GM23338 (cell line): ENCODE measurements around the gene GRID2. TPM values are rescaled to one million over a fixed set of nuclear protein-coding genes. Genes with fewer than 3 reads are reported as not detected.
A peak's percentile ranks its signal among the peaks of the same experiment; 100 is the strongest.

Experiments
- ATAC-seq: fragments of 200-7000 bp; cut with Tn5 transposase; 3 replicates; pipeline ENCODE4 v1.9.1; 2020
- DNase-seq: peaks from one replicate; pipeline ENCODE4 v3.0.0-alpha.2; 2015; ENCODE audit warnings: low spot score
- H2AFZ ChIP-seq: fragments of 200-600 bp; sonication (generic); 2 replicates; pipeline ENCODE4 v1.8.0; 2016; ENCODE audit warnings: antibody characterized with exemption, mild to moderate bottlenecking, moderate library complexity
- H3F3A ChIP-seq: fragments of 200-600 bp; sonication (generic); replicated peaks from 2 replicates; pipeline ENCODE4 v1.8.0; 2017; ENCODE audit warnings: antibody characterized with exemption, mixed run types, low read depth
- H3K27ac ChIP-seq: fragments of 200-600 bp; sonication (generic); 2 replicates; pipeline ENCODE4 v1.6.1; 2016; ENCODE audit warnings: low read depth
- H3K27me3 ChIP-seq: fragments of 200-600 bp; sonication (generic); 2 replicates; pipeline ENCODE4 v1.8.0; 2016; ENCODE audit warnings: mild to moderate bottlenecking, mixed run types, moderate library complexity; ENCODE audit not compliant: insufficient read depth
- H3K36me3 ChIP-seq: fragments of 200-600 bp; sonication (generic); 2 replicates; pipeline ENCODE4 v1.8.0; 2016; ENCODE audit warnings: mild to moderate bottlenecking; ENCODE audit not compliant: insufficient read depth
- H3K4me1 ChIP-seq: fragments of 200-600 bp; sonication (generic); 2 replicates; pipeline ENCODE4 v1.8.0; 2016; ENCODE audit warnings: mild to moderate bottlenecking, moderate library complexity; ENCODE audit not compliant: insufficient read depth
- H3K4me2 ChIP-seq: fragments of 200-600 bp; sonication (generic); 2 replicates; pipeline ENCODE4 v1.7.1; 2017; ENCODE audit warnings: mixed run types
- H3K4me3 ChIP-seq: fragments of 200-600 bp; sonication (generic); 2 replicates; pipeline ENCODE4 v1.6.1; 2016; ENCODE audit warnings: mixed run types
- H3K79me2 ChIP-seq: fragments of 200-600 bp; sonication (generic); replicated peaks from 2 replicates; pipeline ENCODE4 v1.8.0; 2017; ENCODE audit warnings: mild to moderate bottlenecking; ENCODE audit not compliant: insufficient read depth
- H3K9me2 ChIP-seq: fragments of 200-600 bp; sonication (generic); 2 replicates; pipeline ENCODE4 v1.8.0; 2017; ENCODE audit not compliant: insufficient read depth
- H4K20me1 ChIP-seq: fragments of 200-600 bp; sonication (generic); replicated peaks from 2 replicates; pipeline ENCODE4 v1.8.0; 2017; ENCODE audit warnings: mild to moderate bottlenecking; ENCODE audit not compliant: insufficient read depth
- H3K27ac Mint-ChIP-seq: 2 replicates; pipeline ENCODE4 v1.8.0; 2020; ENCODE audit warnings: inconsistent platforms, mild to moderate bottlenecking, moderate library complexity, mixed read lengths
- H3K27me3 Mint-ChIP-seq: 3 replicates; pipeline ENCODE4 v1.8.0; 2022; ENCODE audit warnings: low read depth, mild to moderate bottlenecking, moderate library complexity, mixed read lengths, inconsistent platforms; ENCODE audit not compliant: insufficient read depth, poor library complexity
- H3K36me3 Mint-ChIP-seq: 3 replicates; pipeline ENCODE4 v1.8.0; 2021; ENCODE audit warnings: low read depth, mild to moderate bottlenecking, inconsistent platforms, moderate library complexity, mixed read lengths
- H3K4me1 Mint-ChIP-seq: 3 replicates; pipeline ENCODE4 v1.8.0; 2020; ENCODE audit warnings: mild to moderate bottlenecking, inconsistent platforms, mixed read lengths
- H3K4me3 Mint-ChIP-seq: 3 replicates; pipeline ENCODE4 v1.8.0; 2021; ENCODE audit warnings: moderate library complexity, mild to moderate bottlenecking, inconsistent platforms, mixed read lengths
- H3K9me3 Mint-ChIP-seq: 3 replicates; pipeline ENCODE4 v1.8.0; 2020; ENCODE audit warnings: moderate library complexity, mild to moderate bottlenecking, inconsistent platforms, mixed read lengths
- CREB1 ChIP-seq: fragments of 250-450 bp; sonication (Bioruptor Pico); IDR thresholded peaks from 2 replicates; pipeline ENCODE4 v1.5.0; 2020; ENCODE audit warnings: low read depth, mild to moderate bottlenecking, moderate library complexity
- EZH2 ChIP-seq: fragments of 200-600 bp; sonication (generic); IDR thresholded peaks from one replicate; pipeline ENCODE4 v1.8.0; 2017; ENCODE audit warnings: antibody characterized with exemption, mild to moderate bottlenecking, low read depth; ENCODE audit not compliant: unreplicated experiment
- EZH2phosphoT487 ChIP-seq: fragments of 200-600 bp; sonication (generic); IDR thresholded peaks from one replicate; pipeline ENCODE4 v1.8.1; 2018; ENCODE audit warnings: antibody characterized with exemption; ENCODE audit not compliant: unreplicated experiment
- NANOG ChIP-seq: IDR thresholded peaks from 2 replicates; pipeline ENCODE4 v1.6.1; 2016; ENCODE audit warnings: antibody characterized with exemption, borderline replicate concordance
- POLR2AphosphoS5 ChIP-seq: IDR thresholded peaks from 2 replicates; pipeline ENCODE4 v1.6.1; 2016; ENCODE audit warnings: antibody characterized with exemption, low read depth
- STAT1 ChIP-seq: IDR thresholded peaks from one replicate; pipeline ENCODE4 v1.6.1; 2016; ENCODE audit warnings: antibody characterized with exemption; ENCODE audit not compliant: unreplicated experiment
- ZNF114 ChIP-seq: fragments of 250-450 bp; sonication (Bioruptor Pico); IDR thresholded peaks from 2 replicates; pipeline ENCODE4 v1.5.0; 2020; ENCODE audit warnings: mild to moderate bottlenecking, moderate library complexity
- ZNF331 ChIP-seq: fragments of 250-450 bp; sonication (Bioruptor Pico); IDR thresholded peaks from 2 replicates; pipeline ENCODE4 v1.5.0; 2020; ENCODE audit warnings: low read depth, mild to moderate bottlenecking, moderate library complexity
- polyA plus RNA-seq: library from polyadenylated mRNA; unstranded; fragments of >200 nt; fragmentation: Nextera tagmentation; extraction: Ambion mirVana; gene quantifications from 2 replicates; pipeline ENCODE4 v1.2.1, GENCODE V29; 2016
- total RNA-seq: library from RNA; depleted of rRNA; stranded (reverse); fragments of >200 nt; shearing (Covaris generic); gene quantifications from 2 replicates; pipeline ENCODE4 v1.2.3, GENCODE V29; 2014
- TF ChIP-seq, protein P1 (sequence below): IDR thresholded peaks from one replicate; pipeline ENCODE4 v1.6.1; 2018; ENCODE audit warnings: antibody characterized with exemption; ENCODE audit not compliant: unreplicated experiment
- TF ChIP-seq, protein P2 (sequence below), 2 experiments: fragments of 200-600 bp in 1 of 2; sonication (generic) in 1 of 2; conservative IDR thresholded peaks; 2 replicates each; pipeline versions ENCODE4 v1.5.1 to v1.6.1; 2016 to 2017; ENCODE audit warnings: antibody characterized with exemption in 2 of 2, low read depth in 2 of 2, mild to moderate bottlenecking in 2 of 2, moderate library complexity in 1 of 2
- TF ChIP-seq, protein P3 (sequence below): fragments of 250-450 bp; sonication (Bioruptor Pico); IDR thresholded peaks from 2 replicates; pipeline ENCODE4 v1.5.0; 2020; ENCODE audit warnings: mild to moderate bottlenecking, moderate library complexity
- TF ChIP-seq, protein P4 (sequence below): IDR thresholded peaks from 2 replicates; pipeline ENCODE4 v1.6.1; 2016; ENCODE audit warnings: antibody characterized with exemption

GRID2 gene
- total and polyA plus RNA-seq, 2 experiments from 2014 or later = 19.9 to 65.4 TPM

DNA sequence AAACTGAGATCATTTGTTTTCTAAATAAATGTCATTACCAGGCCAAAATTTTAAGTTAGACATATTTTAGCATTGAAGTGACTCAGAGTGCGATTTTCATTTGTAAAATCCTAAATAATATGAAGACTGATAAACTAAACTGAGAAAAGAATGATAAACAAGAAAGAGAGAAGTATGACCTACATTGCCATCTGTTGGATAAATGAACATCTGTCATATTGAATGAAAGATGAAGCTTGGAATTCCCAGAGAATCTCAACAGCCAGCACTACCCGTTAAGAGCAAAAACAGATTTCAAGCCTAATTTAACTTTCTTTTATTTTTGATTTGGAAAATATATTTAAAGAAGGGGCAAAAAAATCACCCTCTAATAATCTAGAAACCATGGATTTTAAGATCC lies 933.8 kb downstream of the GRID2 start:
- H3K4me3 ChIP-seq = no peak overlapping the region
- Mint-ChIP-seq H3K9me3 (no peaks in the 10 kb centered on the region), H3K27ac (no peak overlapping the region), H3K4me3 (no peak overlapping the region), H3K4me1 (peaks cover 22% of the 10 kb centered on the region), H3K27me3 (peaks cover 2% of the 10 kb centered on the region), H3K36me3 (peaks cover 4% of the 10 kb centered on the region; the same call in 1 of the 3 replicates)
- H3K27me3 ChIP-seq = no peaks in the 10 kb centered on the region
- peak overlapping the region; percentile 5; the same call in 1 of the 2 replicates for H3K27ac ChIP-seq
- H3F3A ChIP-seq = no peaks in the 10 kb centered on the region
- ATAC-seq (no peak), DNase-seq (no peak)
- no peak overlapping the region for H2AFZ ChIP-seq
- H3K4me1 ChIP-seq = 0 out of 2 replicates have a peak, but pooled peaks cover 7% of the 10 kb centered on the region
- H3K9me2 ChIP-seq = no peaks in the 10 kb centered on the region
- H3K36me3 ChIP-seq = no peaks in the 10 kb centered on the region
- no peak overlapping the region for H3K4me2 ChIP-seq
- no peaks in the 10 kb centered on the region for H3K79me2 ChIP-seq
- TF ChIP-seq, protein P1, sequence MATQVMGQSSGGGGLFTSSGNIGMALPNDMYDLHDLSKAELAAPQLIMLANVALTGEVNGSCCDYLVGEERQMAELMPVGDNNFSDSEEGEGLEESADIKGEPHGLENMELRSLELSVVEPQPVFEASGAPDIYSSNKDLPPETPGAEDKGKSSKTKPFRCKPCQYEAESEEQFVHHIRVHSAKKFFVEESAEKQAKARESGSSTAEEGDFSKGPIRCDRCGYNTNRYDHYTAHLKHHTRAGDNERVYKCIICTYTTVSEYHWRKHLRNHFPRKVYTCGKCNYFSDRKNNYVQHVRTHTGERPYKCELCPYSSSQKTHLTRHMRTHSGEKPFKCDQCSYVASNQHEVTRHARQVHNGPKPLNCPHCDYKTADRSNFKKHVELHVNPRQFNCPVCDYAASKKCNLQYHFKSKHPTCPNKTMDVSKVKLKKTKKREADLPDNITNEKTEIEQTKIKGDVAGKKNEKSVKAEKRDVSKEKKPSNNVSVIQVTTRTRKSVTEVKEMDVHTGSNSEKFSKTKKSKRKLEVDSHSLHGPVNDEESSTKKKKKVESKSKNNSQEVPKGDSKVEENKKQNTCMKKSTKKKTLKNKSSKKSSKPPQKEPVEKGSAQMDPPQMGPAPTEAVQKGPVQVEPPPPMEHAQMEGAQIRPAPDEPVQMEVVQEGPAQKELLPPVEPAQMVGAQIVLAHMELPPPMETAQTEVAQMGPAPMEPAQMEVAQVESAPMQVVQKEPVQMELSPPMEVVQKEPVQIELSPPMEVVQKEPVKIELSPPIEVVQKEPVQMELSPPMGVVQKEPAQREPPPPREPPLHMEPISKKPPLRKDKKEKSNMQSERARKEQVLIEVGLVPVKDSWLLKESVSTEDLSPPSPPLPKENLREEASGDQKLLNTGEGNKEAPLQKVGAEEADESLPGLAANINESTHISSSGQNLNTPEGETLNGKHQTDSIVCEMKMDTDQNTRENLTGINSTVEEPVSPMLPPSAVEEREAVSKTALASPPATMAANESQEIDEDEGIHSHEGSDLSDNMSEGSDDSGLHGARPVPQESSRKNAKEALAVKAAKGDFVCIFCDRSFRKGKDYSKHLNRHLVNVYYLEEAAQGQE = no peak
- no peak for TF ChIP-seq EZH2
- no peak for TF ChIP-seq NANOG
- no peak for TF ChIP-seq STAT1
- TF ChIP-seq POLR2AphosphoS5 = no peak
- TF ChIP-seq EZH2phosphoT487 = no peak
- TF ChIP-seq, protein P2, sequence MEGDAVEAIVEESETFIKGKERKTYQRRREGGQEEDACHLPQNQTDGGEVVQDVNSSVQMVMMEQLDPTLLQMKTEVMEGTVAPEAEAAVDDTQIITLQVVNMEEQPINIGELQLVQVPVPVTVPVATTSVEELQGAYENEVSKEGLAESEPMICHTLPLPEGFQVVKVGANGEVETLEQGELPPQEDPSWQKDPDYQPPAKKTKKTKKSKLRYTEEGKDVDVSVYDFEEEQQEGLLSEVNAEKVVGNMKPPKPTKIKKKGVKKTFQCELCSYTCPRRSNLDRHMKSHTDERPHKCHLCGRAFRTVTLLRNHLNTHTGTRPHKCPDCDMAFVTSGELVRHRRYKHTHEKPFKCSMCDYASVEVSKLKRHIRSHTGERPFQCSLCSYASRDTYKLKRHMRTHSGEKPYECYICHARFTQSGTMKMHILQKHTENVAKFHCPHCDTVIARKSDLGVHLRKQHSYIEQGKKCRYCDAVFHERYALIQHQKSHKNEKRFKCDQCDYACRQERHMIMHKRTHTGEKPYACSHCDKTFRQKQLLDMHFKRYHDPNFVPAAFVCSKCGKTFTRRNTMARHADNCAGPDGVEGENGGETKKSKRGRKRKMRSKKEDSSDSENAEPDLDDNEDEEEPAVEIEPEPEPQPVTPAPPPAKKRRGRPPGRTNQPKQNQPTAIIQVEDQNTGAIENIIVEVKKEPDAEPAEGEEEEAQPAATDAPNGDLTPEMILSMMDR (conservative IDR thresholded peaks at IDR 0.05; ENCODE audit: low read depth in 2 of 2) = no peak
- TF ChIP-seq CREB1 (CRISPR knock-in tag) = no peak
- TF ChIP-seq, protein P3, sequence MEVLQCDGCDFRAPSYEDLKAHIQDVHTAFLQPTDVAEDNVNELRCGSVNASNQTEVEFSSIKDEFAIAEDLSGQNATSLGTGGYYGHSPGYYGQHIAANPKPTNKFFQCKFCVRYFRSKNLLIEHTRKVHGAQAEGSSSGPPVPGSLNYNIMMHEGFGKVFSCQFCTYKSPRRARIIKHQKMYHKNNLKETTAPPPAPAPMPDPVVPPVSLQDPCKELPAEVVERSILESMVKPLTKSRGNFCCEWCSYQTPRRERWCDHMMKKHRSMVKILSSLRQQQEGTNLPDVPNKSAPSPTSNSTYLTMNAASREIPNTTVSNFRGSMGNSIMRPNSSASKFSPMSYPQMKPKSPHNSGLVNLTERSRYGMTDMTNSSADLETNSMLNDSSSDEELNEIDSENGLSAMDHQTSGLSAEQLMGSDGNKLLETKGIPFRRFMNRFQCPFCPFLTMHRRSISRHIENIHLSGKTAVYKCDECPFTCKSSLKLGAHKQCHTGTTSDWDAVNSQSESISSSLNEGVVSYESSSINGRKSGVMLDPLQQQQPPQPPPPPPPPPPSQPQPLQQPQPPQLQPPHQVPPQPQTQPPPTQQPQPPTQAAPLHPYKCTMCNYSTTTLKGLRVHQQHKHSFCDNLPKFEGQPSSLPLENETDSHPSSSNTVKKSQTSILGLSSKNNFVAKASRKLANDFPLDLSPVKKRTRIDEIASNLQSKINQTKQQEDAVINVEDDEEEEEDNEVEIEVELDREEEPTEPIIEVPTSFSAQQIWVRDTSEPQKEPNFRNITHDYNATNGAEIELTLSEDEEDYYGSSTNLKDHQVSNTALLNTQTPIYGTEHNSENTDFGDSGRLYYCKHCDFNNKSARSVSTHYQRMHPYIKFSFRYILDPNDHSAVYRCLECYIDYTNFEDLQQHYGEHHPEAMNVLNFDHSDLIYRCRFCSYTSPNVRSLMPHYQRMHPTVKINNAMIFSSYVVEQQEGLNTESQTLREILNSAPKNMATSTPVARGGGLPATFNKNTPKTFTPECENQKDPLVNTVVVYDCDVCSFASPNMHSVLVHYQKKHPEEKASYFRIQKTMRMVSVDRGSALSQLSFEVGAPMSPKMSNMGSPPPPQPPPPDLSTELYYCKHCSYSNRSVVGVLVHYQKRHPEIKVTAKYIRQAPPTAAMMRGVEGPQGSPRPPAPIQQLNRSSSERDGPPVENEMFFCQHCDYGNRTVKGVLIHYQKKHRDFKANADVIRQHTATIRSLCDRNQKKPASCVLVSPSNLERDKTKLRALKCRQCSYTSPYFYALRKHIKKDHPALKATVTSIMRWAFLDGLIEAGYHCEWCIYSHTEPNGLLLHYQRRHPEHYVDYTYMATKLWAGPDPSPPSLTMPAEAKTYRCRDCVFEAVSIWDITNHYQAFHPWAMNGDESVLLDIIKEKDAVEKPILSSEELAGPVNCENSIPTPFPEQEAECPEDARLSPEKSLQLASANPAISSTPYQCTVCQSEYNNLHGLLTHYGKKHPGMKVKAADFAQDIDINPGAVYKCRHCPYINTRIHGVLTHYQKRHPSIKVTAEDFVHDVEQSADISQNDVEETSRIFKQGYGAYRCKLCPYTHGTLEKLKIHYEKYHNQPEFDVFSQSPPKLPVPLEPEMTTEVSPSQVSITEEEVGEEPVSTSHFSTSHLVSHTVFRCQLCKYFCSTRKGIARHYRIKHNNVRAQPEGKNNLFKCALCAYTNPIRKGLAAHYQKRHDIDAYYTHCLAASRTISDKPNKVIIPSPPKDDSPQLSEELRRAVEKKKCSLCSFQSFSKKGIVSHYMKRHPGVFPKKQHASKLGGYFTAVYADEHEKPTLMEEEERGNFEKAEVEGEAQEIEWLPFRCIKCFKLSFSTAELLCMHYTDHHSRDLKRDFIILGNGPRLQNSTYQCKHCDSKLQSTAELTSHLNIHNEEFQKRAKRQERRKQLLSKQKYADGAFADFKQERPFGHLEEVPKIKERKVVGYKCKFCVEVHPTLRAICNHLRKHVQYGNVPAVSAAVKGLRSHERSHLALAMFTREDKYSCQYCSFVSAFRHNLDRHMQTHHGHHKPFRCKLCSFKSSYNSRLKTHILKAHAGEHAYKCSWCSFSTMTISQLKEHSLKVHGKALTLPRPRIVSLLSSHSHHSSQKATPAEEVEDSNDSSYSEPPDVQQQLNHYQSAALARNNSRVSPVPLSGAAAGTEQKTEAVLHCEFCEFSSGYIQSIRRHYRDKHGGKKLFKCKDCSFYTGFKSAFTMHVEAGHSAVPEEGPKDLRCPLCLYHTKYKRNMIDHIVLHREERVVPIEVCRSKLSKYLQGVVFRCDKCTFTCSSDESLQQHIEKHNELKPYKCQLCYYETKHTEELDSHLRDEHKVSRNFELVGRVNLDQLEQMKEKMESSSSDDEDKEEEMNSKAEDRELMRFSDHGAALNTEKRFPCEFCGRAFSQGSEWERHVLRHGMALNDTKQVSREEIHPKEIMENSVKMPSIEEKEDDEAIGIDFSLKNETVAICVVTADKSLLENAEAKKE (CRISPR knock-in tag) = no peak
- TF ChIP-seq, protein P4, sequence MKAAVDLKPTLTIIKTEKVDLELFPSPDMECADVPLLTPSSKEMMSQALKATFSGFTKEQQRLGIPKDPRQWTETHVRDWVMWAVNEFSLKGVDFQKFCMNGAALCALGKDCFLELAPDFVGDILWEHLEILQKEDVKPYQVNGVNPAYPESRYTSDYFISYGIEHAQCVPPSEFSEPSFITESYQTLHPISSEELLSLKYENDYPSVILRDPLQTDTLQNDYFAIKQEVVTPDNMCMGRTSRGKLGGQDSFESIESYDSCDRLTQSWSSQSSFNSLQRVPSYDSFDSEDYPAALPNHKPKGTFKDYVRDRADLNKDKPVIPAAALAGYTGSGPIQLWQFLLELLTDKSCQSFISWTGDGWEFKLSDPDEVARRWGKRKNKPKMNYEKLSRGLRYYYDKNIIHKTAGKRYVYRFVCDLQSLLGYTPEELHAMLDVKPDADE = no peak
- no peak for TF ChIP-seq ZNF331 (CRISPR knock-in tag)
- no peak for TF ChIP-seq ZNF114
- no peaks in the 10 kb centered on the region for H4K20me1 ChIP-seq
